SH-SY5Y (cell line): ENCODE results near the gene GPR150.

ENCODE experiments used
- GATA2 ChIP-seq: IDR thresholded peaks from 2 replicates; pipeline ENCODE4 v1.6.1; 2011; ENCODE audit warnings: mild to moderate bottlenecking, low read depth, low read length
- GATA3 ChIP-seq: IDR thresholded peaks from 2 replicates; pipeline ENCODE4 v1.6.1; 2011; ENCODE audit warnings: low read depth, mild to moderate bottlenecking, low read length, moderate library complexity

DNA sequence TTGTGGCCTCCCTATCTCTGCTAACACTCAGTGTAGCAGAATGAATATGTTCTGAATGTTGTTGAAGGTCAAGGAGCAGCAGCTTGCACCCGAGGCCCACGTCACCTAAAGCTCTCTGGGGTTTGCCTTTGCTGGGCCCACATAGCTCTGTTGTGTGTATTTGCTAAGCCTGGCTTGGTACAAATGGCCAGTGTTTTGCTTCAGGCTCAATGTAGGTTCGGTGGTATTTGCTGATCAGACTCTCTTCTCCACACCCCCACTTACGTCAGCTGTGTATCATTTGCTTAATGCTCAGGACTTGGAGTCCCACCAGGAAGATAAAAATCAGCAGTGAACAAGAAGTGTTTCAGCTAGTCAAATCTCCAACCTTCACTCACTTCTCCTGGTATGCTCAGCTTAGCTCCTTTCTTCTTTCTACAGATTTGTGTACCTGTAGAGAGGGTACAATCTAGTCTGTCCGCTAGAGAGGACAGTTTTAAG is 21.9 kb downstream of the GPR150 start:
- TF ChIP-seq GATA2 (no peak), GATA3 (no peak)
